HG02678 (cell line): ENCODE results near the gene MAML1.

Source experiments
- ATAC-seq: cut with Tn5 transposase; IDR thresholded peaks from one replicate; pipeline ENCODE4 v1.9.1; 2021; ENCODE audit warnings: mild to moderate bottlenecking, moderate library complexity; ENCODE audit not compliant: unreplicated experiment

MAML1 gene

GRCh38 chr5:179802207-179802883, 69.7 kb downstream of the MAML1 start:
- no peak for ATAC-seq

GRCh38 chr5:179802950-179803562, 70.4 kb downstream of the MAML1 start:
- no peak for ATAC-seq

GRCh38 chr5:179803651-179804554, 71.3 kb downstream of the MAML1 start:
- no peak for ATAC-seq

- no peak for ATAC-seq
Measured at GRCh38 chr5:179804555-179804947, 71.9 kb downstream of the MAML1 start.

- ATAC-seq, result no peak
Measured at GRCh38 chr5:179805070-179805528, 72.5 kb downstream of the MAML1 start.

DNA sequence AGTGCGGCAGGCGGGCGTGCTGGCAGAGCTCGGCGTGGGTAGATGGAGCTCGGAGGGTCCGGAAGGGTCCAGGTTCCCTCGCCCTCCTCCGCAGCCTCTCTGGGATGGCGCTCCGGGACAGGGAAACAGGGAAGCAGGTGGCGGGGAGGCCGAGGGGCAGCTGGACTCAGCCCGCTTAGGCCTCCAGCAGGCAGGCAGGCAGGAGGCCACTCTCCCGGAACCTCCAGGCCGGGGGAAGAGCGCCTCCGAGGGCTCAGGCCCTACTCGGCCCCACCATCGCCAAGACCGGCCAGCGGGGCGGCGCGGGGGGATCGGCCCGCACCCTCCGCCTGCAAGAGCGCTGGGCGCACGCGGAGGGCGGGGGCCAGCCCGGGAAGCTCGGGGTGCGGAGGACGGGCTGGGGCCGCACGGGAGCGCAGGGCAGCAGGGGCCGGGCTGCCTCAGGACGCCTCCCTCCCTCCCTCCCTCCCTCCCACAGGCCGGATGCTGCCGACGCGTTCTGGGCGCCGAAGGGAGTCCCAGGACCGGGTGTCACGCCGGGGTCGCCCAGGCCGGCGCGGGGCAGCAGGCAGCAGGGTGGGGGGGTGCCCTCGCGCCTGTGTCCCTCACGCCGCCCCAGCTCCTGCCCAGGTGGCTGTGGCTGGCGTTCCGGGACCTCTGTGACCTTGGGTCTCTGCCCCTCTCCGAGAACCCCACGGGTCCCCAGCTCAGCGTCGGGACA, 73.1 kb downstream of the MAML1 start:
- peak; percentile 20 for ATAC-seq

DNA sequence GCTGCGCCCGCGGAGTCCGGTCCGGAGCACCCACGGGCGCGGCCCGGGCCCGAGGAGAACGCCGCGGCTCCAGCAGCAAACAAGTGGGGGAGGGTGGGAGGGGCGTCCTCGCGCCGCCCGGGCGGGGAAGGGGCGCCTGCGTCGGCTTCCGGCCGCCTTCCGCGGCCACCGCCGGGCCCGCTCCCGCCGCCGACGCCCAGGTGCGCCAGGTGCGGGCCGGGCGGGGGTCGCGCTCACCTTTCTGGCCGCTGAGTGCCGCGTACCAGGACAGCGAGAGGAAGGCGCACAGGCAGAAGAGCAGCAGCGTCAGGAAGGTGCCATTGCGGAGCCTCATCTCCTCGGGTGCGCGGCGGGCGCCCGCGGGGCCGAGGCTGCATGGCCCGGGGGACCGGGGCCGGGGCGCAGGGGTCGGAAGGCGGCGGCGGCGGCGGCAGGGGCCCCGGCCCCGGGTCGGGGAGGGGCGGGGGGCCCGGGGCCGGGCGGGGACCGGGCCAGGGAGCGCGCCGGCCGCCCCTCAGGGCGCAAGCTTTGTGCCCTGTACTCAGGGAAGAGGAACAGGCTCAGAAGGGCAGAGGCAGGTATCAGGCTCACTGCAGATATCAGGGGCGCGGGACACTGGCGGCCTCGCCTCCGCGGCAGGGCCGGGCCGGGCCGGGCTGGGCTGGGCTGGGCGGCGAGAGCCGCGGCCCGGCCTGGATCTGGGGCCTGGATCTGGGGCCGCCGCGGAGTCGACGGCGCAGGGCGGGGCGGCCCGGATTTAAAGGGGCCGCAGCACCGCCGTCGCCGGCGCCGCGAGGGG, 73.8 kb downstream of the MAML1 start, which contains the start of gene MGAT4B:
MGAT4B (minus strand) TSS at position 617 of the 799 bp plus-strand sequence; CDS start at position 334, 283 bp downstream.
- ATAC-seq, result peak; percentile 65

GRCh38 chr5:179812135-179812825, 79.7 kb downstream of the MAML1 start:
- ATAC-seq, result no peak

- ATAC-seq, result no peak
Measured at GRCh38 chr5:179812997-179813607, 80.5 kb downstream of the MAML1 start.

GRCh38 chr5:179814090-179814489, 81.5 kb downstream of the MAML1 start:
- no peak for ATAC-seq

GRCh38 chr5:179815491-179816249, 83.0 kb downstream of the MAML1 start:
- no peak for ATAC-seq

DNA sequence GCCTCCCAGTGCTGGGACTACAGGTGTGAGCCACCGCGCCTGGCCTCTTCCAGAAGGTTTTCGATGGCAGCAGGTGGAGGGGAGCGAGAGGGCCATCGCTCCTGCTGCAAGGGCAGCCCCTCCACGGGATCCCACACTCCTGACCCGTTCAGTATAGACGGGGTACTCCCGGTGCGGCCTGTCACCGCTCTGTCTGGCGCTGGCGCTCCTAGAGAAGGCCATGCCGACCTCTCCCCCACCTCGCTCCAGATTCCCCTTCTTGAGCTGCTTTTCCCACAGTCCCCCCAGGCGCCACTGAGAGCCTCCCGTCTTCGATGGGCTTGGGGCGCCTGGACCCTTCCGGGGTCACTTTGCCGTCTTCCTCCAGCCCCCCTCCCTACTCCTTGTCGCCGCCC, 83.8 kb downstream of the MAML1 start:
- ATAC-seq, result no peak

- ATAC-seq, result no peak
Measured at GRCh38 chr5:179816796-179817469, 84.3 kb downstream of the MAML1 start.

GRCh38 chr5:179817470-179817840, 84.8 kb downstream of the MAML1 start:
- ATAC-seq, result no peak

- ATAC-seq, result no peak
Measured at GRCh38 chr5:179817890-179818745, 85.5 kb downstream of the MAML1 start.

GRCh38 chr5:179818746-179819295, 86.2 kb downstream of the MAML1 start:
- peak; percentile 67 for ATAC-seq
